C4-2B (cell line): ENCODE results near the gene NTRK2.
A peak's percentile ranks its signal among the peaks of the same experiment; 100 is the strongest.

Experiments used
- H3K27ac ChIP-seq: fragments of 450-650 bp; 2 replicates; pipeline ENCODE4 v1.5.1; 2017
- CTCF ChIP-seq: fragments of 450-650 bp; conservative IDR thresholded peaks from 2 replicates; pipeline ENCODE4 v1.5.1; 2017; ENCODE audit warnings: mild to moderate bottlenecking
- ZFX ChIP-seq: fragments of 450-650 bp; IDR thresholded peaks from 2 replicates; pipeline ENCODE4 v1.6.1; 2017

Gene NTRK2

GRCh38 chr9:85024374-85024773 lies 354.8 kb downstream of the NTRK2 start:
- TF ChIP-seq CTCF (peak; percentile 38), ZFX (no peak)
- H3K27ac ChIP-seq: no peak overlapping the region

GRCh38 chr9:85025638-85026037 lies 356.1 kb downstream of the NTRK2 start:
- TF ChIP-seq ZFX (no peak), CTCF (no peak)
- no peak overlapping the region for H3K27ac ChIP-seq

GRCh38 chr9:85027870-85028269 lies 358.3 kb downstream of the NTRK2 start:
- no peak for TF ChIP-seq CTCF
- no peak for TF ChIP-seq ZFX
- H3K27ac ChIP-seq: no peak overlapping the region

- no peak overlapping the region for H3K27ac ChIP-seq
- TF ChIP-seq ZFX (no peak), CTCF (no peak)
These were observed 360.8 kb downstream of the NTRK2 start for GRCh38 chr9:85030316-85030715.

- TF ChIP-seq CTCF (no peak), ZFX (no peak)
- no peak overlapping the region for H3K27ac ChIP-seq
These were observed 367.0 kb downstream of the NTRK2 start for GRCh38 chr9:85036496-85036895.

GRCh38 chr9:85038061-85038460 lies 368.5 kb downstream of the NTRK2 start:
- H3K27ac ChIP-seq: no peak overlapping the region
- TF ChIP-seq ZFX (no peak), CTCF (no peak)

GRCh38 chr9:85038824-85039608 lies 369.5 kb downstream of the NTRK2 start:
- no peak overlapping the region for H3K27ac ChIP-seq
- TF ChIP-seq CTCF (no peak), ZFX (no peak)
